K562 (cell line): Measurements from ENCODE around the gene KLF1. TPM values are rescaled to one million over a fixed set of nuclear protein-coding genes. Genes with fewer than 3 reads are reported as not detected.
A peak's percentile ranks its signal among the peaks of the same experiment; 100 is the strongest.

Source experiments
- ARID1B ChIP-seq: fragments of 450-650 bp; IDR thresholded peaks from 2 replicates; pipeline ENCODE4 v1.6.1; 2016; ENCODE audit warnings: antibody characterized with exemption, mild to moderate bottlenecking, inconsistent platforms
- BDP1 ChIP-seq: IDR thresholded peaks from 3 replicates; pipeline ENCODE4 v1.6.1; 2011; ENCODE audit not compliant: insufficient read length, insufficient read depth
- GABPB1 ChIP-seq: sonication (generic); formaldehyde crosslinking; IDR thresholded peaks from 2 replicates; pipeline ENCODE4 v1.8.0; 2022; ENCODE audit warnings: mild to moderate bottlenecking, missing genetic modification reagents
- HIVEP1 ChIP-seq: fragments of 250-450 bp; sonication (Bioruptor Pico); IDR thresholded peaks from 2 replicates; pipeline ENCODE4 v1.4.0; 2020; ENCODE audit warnings: mild to moderate bottlenecking
- MXI1 ChIP-seq: IDR thresholded peaks from 2 replicates; pipeline ENCODE4 v1.6.1; 2011; ENCODE audit warnings: low read depth, mild to moderate bottlenecking, improper control_type of control experiment, low read length
- NR2C1 ChIP-seq, 2 experiments: fragments of 450-650 bp; IDR thresholded peaks; 2 replicates each; pipeline ENCODE4 v1.6.1; 2017; ENCODE audit warnings: mild to moderate bottlenecking in 2 of 2, antibody characterized with exemption in 1 of 2, inconsistent platforms in 1 of 2, missing compliant biosample characterization in 1 of 2, missing genetic modification characterization in 1 of 2
- PHTF2 ChIP-seq: fragments of 250-450 bp; sonication (Bioruptor Pico); IDR thresholded peaks from 2 replicates; pipeline ENCODE4 v1.5.0; 2021; ENCODE audit warnings: mild to moderate bottlenecking
- POLR2AphosphoS2 ChIP-seq: IDR thresholded peaks from 2 replicates; pipeline ENCODE4 v1.6.1; 2012; ENCODE audit warnings: low read length, improper control_type of control experiment
- POLR3G ChIP-seq: IDR thresholded peaks from 2 replicates; pipeline ENCODE4 v1.6.1; 2011; ENCODE audit not compliant: insufficient read length, insufficient replicate concordance; ENCODE audit errors: extremely low read depth
- PURB ChIP-seq: sonication (generic); formaldehyde crosslinking; IDR thresholded peaks from 2 replicates; pipeline ENCODE4 v1.9.0; 2021; ENCODE audit warnings: low read depth, mild to moderate bottlenecking, missing genetic modification reagents
- RBFOX2 ChIP-seq: fragments of 200-400 bp; formaldehyde crosslinking; IDR thresholded peaks from 2 replicates; pipeline ENCODE4 v1.6.1; 2017; ENCODE audit warnings: low read depth, mild to moderate bottlenecking, low read length, moderate library complexity
- TAF1 ChIP-seq: IDR thresholded peaks from 2 replicates; pipeline ENCODE4 v1.6.1; 2011; ENCODE audit warnings: mild to moderate bottlenecking, low read length, moderate library complexity; ENCODE audit not compliant: insufficient read depth, control insufficient read depth, severe bottlenecking; ENCODE audit errors: extremely low read depth
- ZC3H8 ChIP-seq: fragments of 450-650 bp; IDR thresholded peaks from 2 replicates; pipeline ENCODE4 v1.6.1; 2017
- ZNF146 ChIP-seq: IDR thresholded peaks from one replicate; pipeline ENCODE4 v1.6.1; 2018; ENCODE audit warnings: missing compliant biosample characterization; ENCODE audit not compliant: unreplicated experiment
- ZNF239 ChIP-seq: fragments of 250-450 bp; sonication (Bioruptor Pico); IDR thresholded peaks from 2 replicates; pipeline ENCODE4 v1.4.0; 2020; ENCODE audit warnings: mild to moderate bottlenecking
- ZNF436 ChIP-seq: fragments of 250-450, 450-650 bp; sonication (Bioruptor Pico); formaldehyde crosslinking; IDR thresholded peaks from 2 replicates; pipeline ENCODE4 v1.7.0; 2020; ENCODE audit warnings: mild to moderate bottlenecking
- polyA plus RNA-seq, 8 experiments: library from polyadenylated mRNA; depleted of rRNA in 4 of 8; stranded (reverse) in 5 of 8; unstranded in 3 of 8; fragments of >200 nt; fragmentation: Nextera tagmentation in 2 of 8; fragmentation: Illumina TruSeq in 1 of 8; extraction: Ambion mirVana in 2 of 8; extraction: Trizol in 1 of 8; gene quantifications; 2 replicates each; pipeline versions ENCODE4 v1.2.1 to v1.2.3, GENCODE V29; 2011 to 2014; ENCODE audit warnings: inconsistent platforms in 1 of 8, missing spikeins in 1 of 8
- total RNA-seq, 7 experiments: library from RNA; depleted of rRNA in 6 of 7; stranded (reverse); fragments of >200 nt in 6 of 7; fragmentation: Illumina TruSeq in 2 of 7; extraction: Trizol in 2 of 7; gene quantifications; 2 replicates each; pipeline versions ENCODE4 v1.2.1 to v1.2.3, GENCODE V29; 2011 to 2021; ENCODE audit warnings: low replicate concordance in 1 of 7
- TF ChIP-seq, protein P1 (sequence below), 3 experiments: IDR thresholded peaks in 2 of 3; conservative IDR thresholded peaks in 1 of 3; 2 replicates each; pipeline ENCODE4 v1.5.1; 2011 to 2012; ENCODE audit warnings: low read length in 3 of 3, mild to moderate bottlenecking in 3 of 3, control low read depth in 2 of 3, improper control_type of control experiment in 1 of 3, inconsistent platforms in 1 of 3, low read depth in 1 of 3, mixed read lengths in 1 of 3, moderate library complexity in 1 of 3; ENCODE audit not compliant: insufficient read depth in 2 of 3
- TF ChIP-seq, protein P2 (sequence below): fragments of 450-650 bp; conservative IDR thresholded peaks from 2 replicates; pipeline ENCODE4 v1.6.1; 2016; ENCODE audit warnings: missing genetic modification characterization, low read depth, mild to moderate bottlenecking, control low read depth, missing compliant biosample characterization

The KLF1 gene
- total and polyA plus RNA-seq, 9 of the 15 experiments (the other 6 are each of a cell fraction or from before 2014, with no cell fraction given) = 8.4 to 163 (median 47.3) TPM

DNA sequence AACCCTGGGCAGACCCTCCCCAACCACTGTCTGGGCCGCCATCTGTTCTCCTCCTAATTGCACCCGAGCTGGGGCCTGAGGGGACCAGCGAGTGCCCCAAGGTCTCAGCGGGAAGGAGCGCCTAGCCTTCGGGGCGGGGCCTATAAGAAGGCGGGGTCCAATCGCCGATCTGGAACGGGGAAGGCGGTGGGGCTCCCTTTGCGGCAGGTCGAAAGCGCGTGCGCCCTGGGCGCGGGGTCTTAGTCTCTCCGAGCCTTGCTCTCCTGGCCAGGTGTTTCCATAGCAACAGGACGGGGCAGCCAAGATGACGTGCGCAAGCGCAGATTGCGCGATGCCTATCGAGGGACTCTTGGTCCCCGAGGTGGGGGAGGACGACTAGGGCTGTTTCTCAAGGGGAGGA is 45.9 kb downstream of the KLF1 start (continued):
- TF ChIP-seq ARID1B = no peak
- TF ChIP-seq RBFOX2 = peak; percentile 46; the same call in 1 of the 2 replicates
- TF ChIP-seq ZNF436 (CRISPR knock-in tag) = no peak
- TF ChIP-seq POLR3G = no peak
- no peak for TF ChIP-seq ZNF146
- no peak for TF ChIP-seq ZNF239
- TF ChIP-seq ZC3H8 = no peak
- TF ChIP-seq MXI1 = 0 out of 2 replicates have a peak, but pooled peaks have one; percentile 33
- no peak for TF ChIP-seq BDP1
- no peak for TF ChIP-seq PURB (CRISPR knock-in tag)
- TF ChIP-seq, protein P1, sequence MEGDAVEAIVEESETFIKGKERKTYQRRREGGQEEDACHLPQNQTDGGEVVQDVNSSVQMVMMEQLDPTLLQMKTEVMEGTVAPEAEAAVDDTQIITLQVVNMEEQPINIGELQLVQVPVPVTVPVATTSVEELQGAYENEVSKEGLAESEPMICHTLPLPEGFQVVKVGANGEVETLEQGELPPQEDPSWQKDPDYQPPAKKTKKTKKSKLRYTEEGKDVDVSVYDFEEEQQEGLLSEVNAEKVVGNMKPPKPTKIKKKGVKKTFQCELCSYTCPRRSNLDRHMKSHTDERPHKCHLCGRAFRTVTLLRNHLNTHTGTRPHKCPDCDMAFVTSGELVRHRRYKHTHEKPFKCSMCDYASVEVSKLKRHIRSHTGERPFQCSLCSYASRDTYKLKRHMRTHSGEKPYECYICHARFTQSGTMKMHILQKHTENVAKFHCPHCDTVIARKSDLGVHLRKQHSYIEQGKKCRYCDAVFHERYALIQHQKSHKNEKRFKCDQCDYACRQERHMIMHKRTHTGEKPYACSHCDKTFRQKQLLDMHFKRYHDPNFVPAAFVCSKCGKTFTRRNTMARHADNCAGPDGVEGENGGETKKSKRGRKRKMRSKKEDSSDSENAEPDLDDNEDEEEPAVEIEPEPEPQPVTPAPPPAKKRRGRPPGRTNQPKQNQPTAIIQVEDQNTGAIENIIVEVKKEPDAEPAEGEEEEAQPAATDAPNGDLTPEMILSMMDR (IDR thresholded peaks at IDR 0.05 in 2 of 3, conservative IDR thresholded peaks at IDR 0.05 in 1 of 3; ENCODE audit: insufficient read depth in 2 of 3, low read depth in 1 of 3, low read length in 3 of 3) = no peak
- TF ChIP-seq PHTF2 (CRISPR knock-in tag) = no peak
- TF ChIP-seq, protein P2, sequence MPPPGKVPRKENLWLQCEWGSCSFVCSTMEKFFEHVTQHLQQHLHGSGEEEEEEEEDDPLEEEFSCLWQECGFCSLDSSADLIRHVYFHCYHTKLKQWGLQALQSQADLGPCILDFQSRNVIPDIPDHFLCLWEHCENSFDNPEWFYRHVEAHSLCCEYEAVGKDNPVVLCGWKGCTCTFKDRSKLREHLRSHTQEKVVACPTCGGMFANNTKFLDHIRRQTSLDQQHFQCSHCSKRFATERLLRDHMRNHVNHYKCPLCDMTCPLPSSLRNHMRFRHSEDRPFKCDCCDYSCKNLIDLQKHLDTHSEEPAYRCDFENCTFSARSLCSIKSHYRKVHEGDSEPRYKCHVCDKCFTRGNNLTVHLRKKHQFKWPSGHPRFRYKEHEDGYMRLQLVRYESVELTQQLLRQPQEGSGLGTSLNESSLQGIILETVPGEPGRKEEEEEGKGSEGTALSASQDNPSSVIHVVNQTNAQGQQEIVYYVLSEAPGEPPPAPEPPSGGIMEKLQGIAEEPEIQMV = no peak
- no peak for TF ChIP-seq NR2C1 (IDR thresholded peaks at IDR 0.05)
- no peak for TF ChIP-seq NR2C1 (tag; IDR thresholded peaks at IDR 0.05)
- no peak for TF ChIP-seq HIVEP1 (CRISPR knock-in tag)
- no peak for TF ChIP-seq TAF1
- no peak for TF ChIP-seq GABPB1
- TF ChIP-seq POLR2AphosphoS2 = no peak
- TF ChIP-seq, all 486 proteins: peak for 20
